C1 segment of cervical spinal cord (tissue), 14 donors: ENCODE measurements around the gene NDUFA13.
"Not testable (repeated sequence)": the region's sequence is repeated elsewhere in the genome, so short reads cannot be mapped to it uniquely, and the experiment has no call there.

Source experiments
- DNase-seq, 14 donors: peaks; one replicate each; lab custom pipeline; 2025; lab: John Stamatoyannopoulos, UW

NDUFA13 gene

GRCh38 chr19:19515642-19516519 is at the start of gene NDUFA13:
TSS of gene NDUFA13 (plus strand) at chr19:19516225. CDS start at chr19:19516239, 14 bp downstream.
- peak; percentile 19 to 91 (median 83) for DNase-seq

GRCh38 chr19:19468424-19469050 is 47.5 kb upstream of the NDUFA13 start:
- DNase-seq, result no peak

DNA sequence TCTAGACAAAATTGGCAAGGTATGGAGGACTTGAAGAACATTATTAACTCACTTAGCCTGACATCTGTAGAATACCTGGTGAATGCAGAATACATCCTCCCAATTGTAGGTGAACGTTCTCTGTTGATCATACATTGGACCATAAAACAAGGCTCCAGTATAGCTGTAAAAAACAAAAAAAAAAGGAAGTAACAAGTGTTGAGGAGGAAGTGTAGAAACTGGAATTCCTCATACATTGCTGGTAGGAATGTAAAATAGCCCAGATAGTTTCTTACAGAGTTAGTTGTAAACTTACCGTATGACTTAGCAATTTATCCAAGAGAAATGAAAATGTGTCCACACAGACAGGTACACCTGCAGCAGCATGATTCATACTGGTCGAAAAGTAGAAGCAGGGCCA is 45.4 kb upstream of the NDUFA13 start:
- no peak for DNase-seq

GRCh38 chr19:19471682-19472081 is 44.3 kb upstream of the NDUFA13 start:
- DNase-seq, result no peak

DNA sequence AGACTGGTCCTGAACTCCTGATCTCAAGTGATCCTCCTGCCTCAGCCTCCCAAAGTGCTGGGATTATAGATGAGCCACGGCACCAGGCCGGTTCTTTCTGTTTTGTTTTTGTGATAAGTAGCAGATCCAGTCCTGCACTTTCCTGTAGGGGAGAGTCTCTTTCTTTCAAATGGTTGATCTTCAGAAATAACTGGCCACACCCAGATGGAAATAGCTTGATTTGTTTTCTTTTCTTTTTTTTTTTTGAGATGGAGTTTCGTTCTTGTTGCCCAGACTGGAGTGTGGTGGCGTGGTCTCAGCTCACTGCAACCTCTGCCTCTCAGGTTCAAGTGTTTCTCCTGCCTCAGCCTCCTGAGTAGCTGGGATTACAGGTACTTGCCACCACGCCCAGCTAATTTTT is 43.9 kb upstream of the NDUFA13 start:
- DNase-seq, result not testable (repeated sequence)

DNA sequence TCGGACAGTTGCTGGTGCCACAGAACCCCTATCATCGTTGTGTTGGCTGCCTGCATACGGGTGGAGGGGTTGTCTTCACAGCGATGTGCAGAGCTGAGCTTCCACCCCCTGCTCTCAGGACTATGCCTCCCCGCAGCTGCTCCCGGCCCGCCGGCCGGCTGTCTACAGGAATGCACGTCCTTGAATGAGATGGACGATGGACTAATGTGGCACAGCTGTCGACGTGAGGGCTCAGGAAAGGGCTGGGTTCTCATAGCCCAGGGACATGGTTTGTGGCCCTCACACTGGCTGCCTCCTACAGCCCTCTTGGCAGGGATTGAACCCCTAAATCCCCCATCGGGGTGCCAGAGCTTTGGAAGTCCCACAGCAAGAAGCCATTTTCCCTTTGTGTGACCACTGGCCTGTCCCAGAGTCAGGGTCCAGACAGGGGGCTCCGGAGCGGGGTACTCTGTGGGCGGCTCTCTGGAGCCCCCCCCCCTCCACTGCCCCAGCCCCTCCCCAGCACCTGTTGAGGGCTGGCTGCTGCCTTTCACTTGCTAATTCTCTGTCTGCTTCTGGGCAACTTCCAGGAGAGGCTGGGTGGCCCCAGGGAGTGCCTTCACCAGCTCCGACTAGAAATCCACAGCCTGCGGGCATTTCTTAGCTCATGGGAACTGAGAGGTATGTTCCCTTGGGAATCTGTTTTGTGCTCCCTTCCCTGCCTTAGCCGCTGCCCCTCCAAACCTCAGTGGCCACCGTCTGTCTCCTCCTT is 40.8 kb upstream of the NDUFA13 start:
- no peak for DNase-seq

DNA sequence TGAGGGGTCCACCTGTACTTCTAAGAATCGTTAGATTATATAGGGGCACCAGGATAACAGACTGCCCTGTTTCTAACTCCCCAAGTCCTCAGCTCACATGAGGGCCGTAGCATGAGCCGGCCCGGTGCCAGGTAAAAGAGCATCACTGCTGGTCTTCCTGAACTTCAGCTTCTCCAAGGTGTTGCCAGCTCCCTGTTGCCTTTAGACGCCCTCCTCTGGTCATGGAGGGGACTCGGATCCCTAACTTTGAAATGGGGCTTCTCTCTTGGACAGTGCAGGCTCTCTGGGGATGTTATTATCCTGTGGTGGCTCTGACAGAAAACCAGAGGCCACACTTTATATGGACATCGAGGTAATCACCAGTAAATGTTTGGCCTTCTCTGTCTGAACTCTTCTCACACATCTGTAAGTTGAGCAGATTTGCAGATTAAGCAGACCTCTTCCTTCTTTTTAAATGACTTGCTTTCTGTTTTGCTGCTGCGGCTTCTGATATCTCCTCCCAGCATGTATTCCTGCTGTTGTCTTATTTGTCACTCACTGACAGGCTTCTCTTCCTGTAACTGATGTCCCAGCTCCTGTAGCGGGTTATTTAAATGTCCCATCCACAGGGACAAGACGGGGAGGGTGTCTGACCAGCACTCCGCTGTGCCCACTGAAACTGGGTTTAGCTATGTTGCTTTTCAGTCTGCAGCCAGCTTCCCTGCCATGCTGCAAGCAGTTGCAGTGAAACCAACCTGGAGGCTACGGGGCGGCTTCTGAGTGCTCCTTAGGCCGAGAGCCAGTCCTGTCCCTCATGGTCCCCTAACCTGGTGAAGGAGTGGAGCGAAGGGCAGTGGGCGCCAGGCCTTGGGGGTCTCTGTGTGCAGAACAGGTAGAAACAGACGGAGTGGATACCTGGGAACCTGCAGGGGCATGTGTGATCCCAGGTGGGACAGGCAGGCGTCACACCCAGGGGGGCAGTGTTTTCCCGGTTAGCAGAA is 39.9 kb upstream of the NDUFA13 start:
- DNase-seq, result peak in 1 of 14 donors; percentile 38

DNA sequence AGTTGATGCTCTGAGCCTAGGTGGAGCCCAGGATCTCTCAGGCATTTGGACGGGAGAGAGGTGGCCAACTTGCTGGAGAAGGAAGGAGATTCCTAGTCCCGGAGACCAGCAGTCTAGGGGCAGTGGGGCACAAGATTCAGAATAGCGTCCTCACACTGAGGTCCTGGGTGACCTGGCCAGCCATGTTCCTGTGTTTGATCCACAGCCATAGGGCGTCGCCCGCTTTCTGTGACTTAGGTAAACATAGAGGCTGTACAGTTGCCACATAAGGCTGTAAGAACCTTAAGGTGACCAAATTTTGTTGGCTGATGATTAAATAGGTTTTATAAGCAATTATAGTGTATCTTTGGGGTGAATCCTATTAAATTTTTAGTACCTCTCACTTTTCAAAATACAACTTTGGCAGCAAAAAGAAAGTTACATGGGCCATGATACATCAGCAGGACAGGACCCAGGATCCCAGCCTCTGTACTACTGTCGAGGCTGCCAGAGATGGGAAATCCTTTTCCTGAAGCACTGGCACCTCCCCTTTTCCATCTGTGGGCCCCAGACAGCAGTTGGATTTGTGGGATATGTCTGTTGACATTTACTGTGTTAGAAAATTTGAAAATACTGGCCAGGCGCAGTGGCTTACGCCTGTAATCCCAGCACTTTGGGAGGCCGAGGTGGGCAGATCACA is 38.2 kb upstream of the NDUFA13 start:
- no peak for DNase-seq

DNA sequence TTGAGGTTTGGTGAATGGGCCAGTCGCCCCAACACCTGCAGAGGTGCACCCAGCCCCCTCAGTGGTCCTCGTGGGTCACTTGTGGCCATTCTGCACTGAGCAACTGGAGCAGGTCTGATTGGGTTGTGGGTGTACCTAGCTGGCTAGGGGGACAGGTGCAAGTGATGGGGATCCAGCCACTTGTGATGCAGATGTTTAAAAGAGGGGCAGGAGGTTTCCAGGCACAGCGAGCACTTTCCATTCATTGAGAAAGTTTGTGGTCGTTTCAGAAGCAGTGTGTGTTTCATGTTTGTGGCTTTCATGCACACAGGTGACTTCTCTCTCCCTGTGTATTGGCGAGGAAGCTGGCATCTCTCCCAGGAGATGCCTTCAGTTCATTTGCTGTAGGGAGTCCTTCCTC is 35.3 kb upstream of the NDUFA13 start:
- no peak for DNase-seq

DNA sequence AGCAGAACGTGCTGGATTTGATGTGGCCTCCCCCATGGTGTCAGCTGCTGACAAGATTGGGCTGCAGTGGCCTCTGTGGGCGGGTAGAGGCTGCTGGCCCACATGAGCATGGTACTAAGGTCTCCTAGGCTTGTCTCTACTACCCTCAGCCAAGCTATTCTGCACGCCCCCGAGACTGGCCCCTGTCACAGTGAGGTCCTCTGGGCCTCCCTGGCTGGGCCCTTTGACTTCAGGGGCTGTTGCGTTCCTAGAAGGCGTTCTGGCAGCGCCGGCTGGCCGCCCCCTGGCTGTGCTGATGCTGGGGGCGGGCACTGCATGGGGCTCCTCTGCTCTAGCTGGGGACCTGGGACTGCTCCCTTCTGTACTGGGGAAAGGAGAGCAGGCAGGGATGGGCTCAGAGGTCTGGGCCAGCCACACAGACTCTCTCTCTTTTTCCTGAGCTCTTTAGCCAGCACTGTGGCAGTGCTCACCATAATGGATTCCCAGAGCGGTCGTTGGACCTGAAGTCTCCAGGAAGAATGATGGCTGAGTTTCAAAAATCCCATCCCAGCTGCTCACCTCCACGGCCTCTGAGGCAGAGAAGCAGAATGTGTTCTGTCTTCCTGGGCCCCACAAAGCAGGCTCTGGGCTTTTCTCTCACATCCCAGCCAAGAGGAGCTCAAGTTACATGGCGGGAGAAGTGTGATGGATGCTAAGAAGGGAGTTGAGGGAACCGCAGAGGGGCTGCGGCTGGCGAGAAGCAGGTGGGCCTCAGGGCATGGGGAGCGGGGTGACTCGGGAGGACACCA is 33.0 kb upstream of the NDUFA13 start:
- DNase-seq, result no peak

DNA sequence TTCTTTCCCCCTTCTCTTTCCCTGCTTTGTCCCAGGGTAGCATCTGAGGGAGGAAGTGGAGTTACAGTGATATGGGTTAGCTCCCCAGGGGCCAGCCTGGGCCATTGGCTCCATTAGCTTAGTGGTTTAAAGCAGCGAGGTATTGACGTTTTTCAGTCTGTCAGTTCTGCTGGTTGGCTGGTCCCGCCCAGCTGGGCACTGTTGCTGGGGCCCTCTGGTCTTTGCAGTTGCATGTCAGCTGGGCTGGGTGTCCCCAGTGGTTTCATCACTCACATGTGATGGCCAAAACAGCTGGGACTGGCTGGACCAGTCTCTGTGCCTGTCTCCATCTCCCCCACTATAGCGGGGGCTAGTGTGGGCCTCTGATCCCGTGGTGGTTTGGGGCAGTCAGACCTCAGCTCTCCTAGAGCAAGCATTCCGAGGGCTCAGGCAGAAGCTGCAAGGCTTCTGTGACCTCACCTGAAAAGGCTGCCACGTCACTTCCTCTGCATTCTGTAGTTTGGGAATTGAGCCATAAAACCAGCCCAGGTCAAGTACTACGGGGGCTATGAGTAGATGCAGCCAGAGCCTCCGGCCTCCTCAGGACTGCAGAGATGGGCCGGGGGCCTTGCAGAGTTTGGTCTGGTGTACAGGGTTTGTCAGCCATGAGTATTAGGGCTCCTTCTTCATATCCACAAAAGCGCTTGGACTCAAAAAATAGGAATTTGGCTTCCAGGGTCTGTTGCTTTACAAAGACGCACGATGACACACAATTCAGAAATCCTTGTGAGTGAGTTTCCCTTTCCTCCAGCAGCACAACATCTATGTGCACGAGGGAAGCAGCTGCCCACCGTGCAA is 30.6 kb upstream of the NDUFA13 start:
- DNase-seq, result no peak

- no peak for DNase-seq
Observed at GRCh38 chr19:19485998-19486290, 30.1 kb upstream of the NDUFA13 start.

- DNase-seq, result no peak
Observed at GRCh38 chr19:19486343-19487076, 29.5 kb upstream of the NDUFA13 start.

DNA sequence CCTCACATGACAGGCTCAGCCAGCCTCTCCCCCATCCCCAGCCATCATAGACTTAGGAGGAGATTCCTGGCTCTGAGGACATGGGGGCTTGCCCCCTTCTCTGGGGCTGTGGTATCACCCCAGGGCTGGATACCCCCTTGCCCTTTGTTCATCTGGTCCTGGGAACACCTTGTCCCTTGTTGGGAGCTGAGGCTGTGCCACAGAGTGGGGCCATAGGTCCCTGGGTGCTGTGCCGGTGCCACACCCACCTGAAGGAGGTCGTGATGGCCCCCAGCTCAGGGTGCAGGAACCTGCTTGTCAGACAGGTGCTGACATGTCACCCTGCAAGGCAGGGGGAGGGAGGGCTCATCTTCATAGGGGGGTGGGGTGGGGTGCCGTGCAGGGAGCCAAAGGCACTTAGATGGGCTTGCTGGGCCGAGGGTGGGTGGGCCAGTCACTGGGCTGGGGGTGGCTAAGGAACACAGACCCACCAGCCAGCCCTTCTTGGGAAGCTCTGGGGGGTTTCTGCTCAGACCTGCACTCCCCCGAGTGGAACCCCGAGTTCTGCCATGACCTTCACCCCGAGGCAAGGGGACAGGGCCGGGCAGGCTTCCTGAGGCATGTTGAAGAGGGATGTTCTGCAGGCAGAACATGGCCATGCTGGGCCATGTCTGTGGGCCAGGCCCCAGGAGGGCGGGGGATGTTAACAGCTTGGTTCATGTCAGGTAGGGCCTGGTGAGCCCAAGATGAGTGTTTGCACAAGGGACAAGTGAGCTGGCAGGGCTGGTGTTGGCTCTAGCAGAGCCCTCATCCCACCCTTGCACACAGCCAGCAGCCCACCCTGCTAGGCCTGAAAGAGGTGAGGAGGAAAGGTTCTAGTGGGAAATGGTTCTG is 28.7 kb upstream of the NDUFA13 start:
- no peak for DNase-seq

DNA sequence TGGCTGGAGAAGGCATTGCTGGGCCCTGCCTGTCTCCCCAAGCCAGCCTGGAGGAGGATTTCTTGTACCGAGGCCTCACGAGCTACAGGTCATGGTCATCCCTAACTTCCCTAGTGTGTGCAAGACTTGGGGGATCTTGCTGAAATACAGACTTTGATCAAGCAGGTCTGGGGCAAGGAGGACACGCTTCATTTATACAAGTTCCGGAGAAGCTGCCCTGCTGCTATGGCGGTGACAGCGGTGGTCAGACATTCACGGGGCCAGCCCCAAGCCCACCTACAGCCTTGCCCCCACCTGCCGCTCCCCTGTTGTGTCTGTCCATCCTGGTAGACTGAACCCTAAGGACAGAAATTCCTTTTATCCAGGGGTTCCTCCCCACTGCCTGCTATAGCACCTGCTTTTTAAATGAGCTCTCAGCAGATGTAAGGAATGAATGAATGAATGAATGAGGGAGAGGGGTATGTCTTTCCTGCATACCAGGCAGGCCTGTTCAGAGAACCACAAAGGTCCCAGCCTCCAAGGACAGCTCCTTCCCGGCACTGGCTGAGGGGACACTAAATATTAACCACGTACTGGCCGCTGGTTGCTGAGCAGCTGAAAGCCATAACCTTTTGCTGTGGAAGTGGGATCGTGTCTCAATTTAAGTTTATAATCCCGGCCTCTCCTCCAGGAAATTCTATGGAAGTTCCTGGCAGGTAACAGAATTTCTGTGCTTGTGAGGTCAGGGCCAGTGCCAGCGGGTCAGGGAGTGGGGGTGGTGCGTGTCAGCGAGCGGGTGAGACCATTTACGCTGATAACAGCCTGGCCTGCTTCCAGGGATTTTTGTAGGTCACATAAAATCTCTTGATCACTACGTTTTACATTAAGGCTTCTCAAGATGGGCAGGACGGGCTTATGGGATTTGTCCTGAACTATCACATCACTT is 27.8 kb upstream of the NDUFA13 start:
- no peak for DNase-seq
